GM21515 (cell line): ENCODE measurements around the gene PACRGL.
A peak's percentile ranks its signal among the peaks of the same experiment; 100 is the strongest.

Experiments used
- ATAC-seq: cut with Tn5 transposase; IDR thresholded peaks from one replicate; pipeline ENCODE4 v1.9.1; 2021; ENCODE audit not compliant: unreplicated experiment

Gene PACRGL

GRCh38 chr4:20700007-20700761 lies at the start of gene PACRGL:
Gene PACRGL, plus strand, starts transcription at chr4:20700458. Its CDS starts 4,024 bp downstream, at chr4:20704482.
- ATAC-seq = peak; percentile 100

- ATAC-seq = no peak
Observed at GRCh38 chr4:20652226-20652885, 47.9 kb upstream of the PACRGL start.

GRCh38 chr4:20658456-20658855 lies 41.8 kb upstream of the PACRGL start:
- ATAC-seq = no peak

- ATAC-seq = no peak
Observed at GRCh38 chr4:20662851-20663250, 37.4 kb upstream of the PACRGL start.

- no peak for ATAC-seq
Observed at GRCh38 chr4:20666012-20666860, 34.0 kb upstream of the PACRGL start.

- ATAC-seq = no peak
Observed at GRCh38 chr4:20672262-20672661, 28.0 kb upstream of the PACRGL start.

- ATAC-seq = no peak
Observed at GRCh38 chr4:20675786-20676185, 24.5 kb upstream of the PACRGL start.

- no peak for ATAC-seq
Observed at GRCh38 chr4:20676501-20677197, 23.6 kb upstream of the PACRGL start.

- ATAC-seq = no peak
Observed at GRCh38 chr4:20678400-20678799, 21.9 kb upstream of the PACRGL start.

- ATAC-seq = no peak
Observed at GRCh38 chr4:20679951-20680350, 20.3 kb upstream of the PACRGL start.

- ATAC-seq = no peak
Observed at GRCh38 chr4:20680736-20681135, 19.5 kb upstream of the PACRGL start.

GRCh38 chr4:20681271-20681670 lies 19.0 kb upstream of the PACRGL start:
- no peak for ATAC-seq

- ATAC-seq = no peak
Observed at GRCh38 chr4:20682853-20683252, 17.4 kb upstream of the PACRGL start.

GRCh38 chr4:20683766-20684165 lies 16.5 kb upstream of the PACRGL start:
- no peak for ATAC-seq

GRCh38 chr4:20684852-20685763 lies 15.2 kb upstream of the PACRGL start:
- ATAC-seq = no peak

GRCh38 chr4:20687864-20688263 lies 12.4 kb upstream of the PACRGL start:
- ATAC-seq = no peak

GRCh38 chr4:20696815-20697214 lies 3.4 kb upstream of the PACRGL start:
- no peak for ATAC-seq

- ATAC-seq = no peak
Observed at GRCh38 chr4:20698382-20698781, 1.9 kb upstream of the PACRGL start.

GRCh38 chr4:20698820-20699219 lies 1.4 kb upstream of the PACRGL start:
- ATAC-seq = no peak

- no peak for ATAC-seq
Observed at GRCh38 chr4:20711335-20711734, 11.1 kb downstream of the PACRGL start.
